ENCODE data around the gene PRPSAP2.

PRPSAP2 gene

DNA sequence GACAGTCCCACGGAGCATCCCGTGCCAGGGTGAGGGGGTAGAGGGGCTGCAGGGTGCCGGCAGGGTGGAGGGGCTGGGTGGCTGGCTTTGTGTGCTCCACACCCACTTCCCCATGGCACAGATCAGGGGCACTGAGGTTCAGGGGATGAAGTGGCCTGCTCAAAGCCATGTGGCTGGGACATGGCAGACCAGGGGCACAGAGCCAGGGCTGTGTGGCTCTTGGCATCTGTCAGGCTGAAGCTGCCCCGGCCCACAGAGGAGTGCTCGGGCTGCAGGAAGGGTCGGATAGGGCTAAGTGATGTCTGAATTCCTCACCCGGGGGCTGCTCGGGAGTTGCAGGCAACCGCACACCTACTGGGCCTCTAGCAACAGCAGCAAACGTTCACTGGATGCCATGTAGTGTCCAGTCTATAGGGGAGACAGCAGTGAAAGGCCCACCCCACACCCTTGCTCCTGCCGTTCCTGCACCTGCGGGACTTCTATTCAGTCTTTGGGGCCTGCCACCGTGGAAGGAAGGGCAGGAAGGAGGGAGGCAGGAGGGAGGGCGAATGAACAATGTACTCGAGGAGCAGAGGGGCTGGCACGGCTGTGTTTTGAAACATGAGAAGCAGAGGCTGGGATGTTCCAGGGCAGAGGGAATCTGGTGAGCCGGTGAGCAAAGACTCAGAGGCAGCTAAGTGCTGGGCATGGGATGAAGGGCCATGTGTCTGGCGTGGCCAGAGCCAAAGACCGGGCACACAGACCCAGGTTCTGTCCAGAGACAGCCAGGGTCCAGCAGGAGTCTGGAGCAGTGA lies 109.1 kb downstream of the PRPSAP2 start:
- Histone ChIP-seq H3K9me2 (replicated peaks; ENCODE audit: insufficient read depth, low read length) (no peaks in the 10 kb centered on the region), H3K9ac (ENCODE audit: low read length) (no peak overlapping the region), H3K27ac (ENCODE audit: low read depth, low read length) (no peak overlapping the region), H3K9me3 (ENCODE audit: insufficient read depth, low read length) (no peaks in the 10 kb centered on the region), H3K36me3 (ENCODE audit: low read length) (no peaks in the 10 kb centered on the region), H4K20me1 (ENCODE audit: low read depth, low read length) (no peaks in the 10 kb centered on the region), H3F3A (ENCODE audit: insufficient read depth) (no peaks in the 10 kb centered on the region), H3K4me3 (ENCODE audit: insufficient read depth, low read length, poor library complexity, severe bottlenecking) (no peak overlapping the region), H3K4me2 (ENCODE audit: low read depth, low read length, poor library complexity, severe bottlenecking) (no peak overlapping the region), H3K79me2 (ENCODE audit: insufficient read depth, low read length) (no peaks in the 10 kb centered on the region), H3K27me3 (ENCODE audit: low read length) (no peaks in the 10 kb centered on the region), H2AFZ (ENCODE audit: low read depth, low read length, severe bottlenecking) (no peak overlapping the region)
- TF ChIP-seq, protein P1, sequence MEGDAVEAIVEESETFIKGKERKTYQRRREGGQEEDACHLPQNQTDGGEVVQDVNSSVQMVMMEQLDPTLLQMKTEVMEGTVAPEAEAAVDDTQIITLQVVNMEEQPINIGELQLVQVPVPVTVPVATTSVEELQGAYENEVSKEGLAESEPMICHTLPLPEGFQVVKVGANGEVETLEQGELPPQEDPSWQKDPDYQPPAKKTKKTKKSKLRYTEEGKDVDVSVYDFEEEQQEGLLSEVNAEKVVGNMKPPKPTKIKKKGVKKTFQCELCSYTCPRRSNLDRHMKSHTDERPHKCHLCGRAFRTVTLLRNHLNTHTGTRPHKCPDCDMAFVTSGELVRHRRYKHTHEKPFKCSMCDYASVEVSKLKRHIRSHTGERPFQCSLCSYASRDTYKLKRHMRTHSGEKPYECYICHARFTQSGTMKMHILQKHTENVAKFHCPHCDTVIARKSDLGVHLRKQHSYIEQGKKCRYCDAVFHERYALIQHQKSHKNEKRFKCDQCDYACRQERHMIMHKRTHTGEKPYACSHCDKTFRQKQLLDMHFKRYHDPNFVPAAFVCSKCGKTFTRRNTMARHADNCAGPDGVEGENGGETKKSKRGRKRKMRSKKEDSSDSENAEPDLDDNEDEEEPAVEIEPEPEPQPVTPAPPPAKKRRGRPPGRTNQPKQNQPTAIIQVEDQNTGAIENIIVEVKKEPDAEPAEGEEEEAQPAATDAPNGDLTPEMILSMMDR (IDR thresholded peaks at IDR 0.05; ENCODE audit: insufficient read depth, low read length, poor library complexity, severe bottlenecking) = no peak
- no peak for TF ChIP-seq EZH2phosphoT487 (conservative IDR thresholded peaks at IDR 0.05; ENCODE audit: low read length)

DNA sequence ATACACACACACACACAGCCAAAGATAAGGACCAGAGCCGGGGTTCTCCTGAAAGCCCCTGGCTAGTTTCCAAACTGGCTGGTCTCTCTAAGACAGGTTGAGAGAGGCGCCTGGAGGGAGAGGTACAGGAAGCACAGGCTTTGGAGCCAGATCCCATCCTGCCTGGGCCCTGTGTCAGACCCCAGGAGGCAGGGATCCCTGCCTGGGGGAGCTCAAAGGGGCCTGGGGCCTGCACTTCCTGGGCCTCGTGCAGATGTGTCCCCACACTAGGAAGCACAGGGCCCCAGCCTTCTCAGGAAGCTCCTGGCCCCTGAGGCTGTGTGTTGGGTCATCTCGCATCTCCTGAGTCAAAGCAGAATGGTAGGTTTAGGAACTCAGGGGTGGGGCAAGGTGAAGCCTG lies 110.0 kb downstream of the PRPSAP2 start:
- Histone ChIP-seq H3K9me3 (ENCODE audit: insufficient read depth, low read length) (no peaks in the 10 kb centered on the region), H3K79me2 (ENCODE audit: insufficient read depth, low read length) (no peaks in the 10 kb centered on the region), H3K27me3 (ENCODE audit: low read length) (no peaks in the 10 kb centered on the region), H3K27ac (ENCODE audit: low read depth, low read length) (no peak overlapping the region), H3K4me2 (ENCODE audit: low read depth, low read length, poor library complexity, severe bottlenecking) (no peak overlapping the region), H3K9ac (ENCODE audit: low read length) (no peak overlapping the region), H2AFZ (ENCODE audit: low read depth, low read length, severe bottlenecking) (no peak overlapping the region), H3K9me2 (replicated peaks; ENCODE audit: insufficient read depth, low read length) (no peaks in the 10 kb centered on the region), H3F3A (ENCODE audit: insufficient read depth) (no peaks in the 10 kb centered on the region), H3K36me3 (ENCODE audit: low read length) (no peaks in the 10 kb centered on the region), H4K20me1 (ENCODE audit: low read depth, low read length) (no peaks in the 10 kb centered on the region), H3K4me3 (ENCODE audit: insufficient read depth, low read length, poor library complexity, severe bottlenecking) (no peak overlapping the region)
- TF ChIP-seq, protein P1 (IDR thresholded peaks at IDR 0.05; ENCODE audit: insufficient read depth, low read length, poor library complexity, severe bottlenecking) = no peak
- TF ChIP-seq EZH2phosphoT487 (conservative IDR thresholded peaks at IDR 0.05; ENCODE audit: low read length) = no peak

DNA sequence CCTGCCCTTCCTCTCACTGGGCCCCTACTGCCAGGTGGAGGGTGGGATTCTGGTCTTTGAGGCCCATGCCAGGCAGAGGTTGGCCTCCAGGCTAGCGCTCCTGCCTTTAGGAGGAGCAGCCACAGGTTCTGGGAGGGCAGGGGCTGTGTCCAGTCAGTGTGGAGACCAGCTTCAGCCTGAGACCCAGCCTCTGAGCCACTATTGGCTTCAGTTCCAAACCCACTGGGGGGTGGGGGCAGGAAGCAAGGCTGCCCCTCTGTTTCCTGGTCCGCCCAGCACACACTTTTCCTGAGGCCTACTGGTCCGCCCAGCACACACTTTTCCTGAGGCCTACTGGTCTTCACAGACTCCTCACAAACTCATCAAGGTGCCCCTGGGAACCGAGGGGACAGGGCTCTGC lies 110.4 kb downstream of the PRPSAP2 start:
- TF ChIP-seq, protein P1 (IDR thresholded peaks at IDR 0.05; ENCODE audit: insufficient read depth, low read length, poor library complexity, severe bottlenecking) = no peak
- no peak for TF ChIP-seq EZH2phosphoT487 (conservative IDR thresholded peaks at IDR 0.05; ENCODE audit: low read length)
- Histone ChIP-seq H3K9ac (ENCODE audit: low read length) (no peak overlapping the region), H3K36me3 (ENCODE audit: low read length) (no peaks in the 10 kb centered on the region), H3K4me2 (ENCODE audit: low read depth, low read length, poor library complexity, severe bottlenecking) (no peak overlapping the region), H3K4me3 (ENCODE audit: insufficient read depth, low read length, poor library complexity, severe bottlenecking) (no peak overlapping the region), H2AFZ (ENCODE audit: low read depth, low read length, severe bottlenecking) (no peak overlapping the region), H3K79me2 (ENCODE audit: insufficient read depth, low read length) (no peaks in the 10 kb centered on the region), H3K9me2 (replicated peaks; ENCODE audit: insufficient read depth, low read length) (no peaks in the 10 kb centered on the region), H3K9me3 (ENCODE audit: insufficient read depth, low read length) (no peaks in the 10 kb centered on the region), H3F3A (ENCODE audit: insufficient read depth) (no peaks in the 10 kb centered on the region), H4K20me1 (ENCODE audit: low read depth, low read length) (no peaks in the 10 kb centered on the region), H3K27ac (ENCODE audit: low read depth, low read length) (no peak overlapping the region), H3K27me3 (ENCODE audit: low read length) (no peaks in the 10 kb centered on the region)

Data from SU-DHL-6 (cell line).